Activated naive CD4-positive, alpha-beta T cell (primary cell): Measurements from ENCODE around the gene FLT3LG.
A peak's percentile ranks its signal among the peaks of the same experiment; 100 is the strongest.
"Not testable (repeated sequence)": the region's sequence is repeated elsewhere in the genome, so short reads cannot be mapped to it uniquely, and the experiment has no call there.

Experiments used
- DNase-seq, 4 experiments: peaks; one replicate each; lab custom pipeline; 2025; lab: John Stamatoyannopoulos, UW

FLT3LG gene

DNA sequence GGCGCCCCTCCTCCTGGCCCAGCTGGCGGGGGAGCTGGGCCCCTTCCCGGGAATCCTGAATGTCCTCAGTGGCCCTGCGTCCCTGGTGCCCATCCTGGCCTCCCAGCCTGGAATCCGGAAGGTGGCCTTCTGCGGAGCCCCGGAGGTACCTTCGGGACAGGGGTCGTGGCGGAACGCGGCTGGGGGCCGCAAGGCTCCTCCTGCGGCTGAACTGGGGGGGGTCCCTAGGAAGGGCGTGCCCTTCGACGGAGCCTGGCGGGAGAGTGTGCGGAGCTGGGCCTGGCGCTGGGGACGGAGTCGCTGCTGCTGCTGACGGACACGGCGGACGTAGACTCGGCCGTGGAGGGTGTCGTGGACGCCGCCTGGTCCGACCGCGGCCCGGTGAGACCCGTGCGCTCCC is 12.4 kb upstream of the FLT3LG start:
- DNase-seq: no peak

DNA sequence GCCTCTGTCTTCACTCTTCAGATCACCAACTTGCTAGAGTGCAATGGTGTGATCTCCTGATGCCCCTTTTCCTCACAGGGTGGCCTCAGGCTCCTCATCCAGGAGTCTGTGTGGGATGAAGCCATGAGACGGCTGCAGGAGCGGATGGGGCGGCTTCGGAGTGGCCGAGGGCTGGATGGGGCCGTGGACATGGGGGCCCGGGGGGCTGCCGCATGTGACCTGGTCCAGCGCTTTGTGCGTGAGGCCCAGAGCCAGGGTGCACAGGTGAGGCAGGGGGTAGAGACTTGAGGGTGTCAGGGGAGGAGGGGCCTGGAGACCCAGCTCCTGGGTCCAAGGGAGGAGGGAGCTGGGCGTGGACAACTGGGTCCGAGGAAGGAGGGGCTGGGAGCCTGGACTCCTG is 11.5 kb upstream of the FLT3LG start:
- DNase-seq: no peak

DNA sequence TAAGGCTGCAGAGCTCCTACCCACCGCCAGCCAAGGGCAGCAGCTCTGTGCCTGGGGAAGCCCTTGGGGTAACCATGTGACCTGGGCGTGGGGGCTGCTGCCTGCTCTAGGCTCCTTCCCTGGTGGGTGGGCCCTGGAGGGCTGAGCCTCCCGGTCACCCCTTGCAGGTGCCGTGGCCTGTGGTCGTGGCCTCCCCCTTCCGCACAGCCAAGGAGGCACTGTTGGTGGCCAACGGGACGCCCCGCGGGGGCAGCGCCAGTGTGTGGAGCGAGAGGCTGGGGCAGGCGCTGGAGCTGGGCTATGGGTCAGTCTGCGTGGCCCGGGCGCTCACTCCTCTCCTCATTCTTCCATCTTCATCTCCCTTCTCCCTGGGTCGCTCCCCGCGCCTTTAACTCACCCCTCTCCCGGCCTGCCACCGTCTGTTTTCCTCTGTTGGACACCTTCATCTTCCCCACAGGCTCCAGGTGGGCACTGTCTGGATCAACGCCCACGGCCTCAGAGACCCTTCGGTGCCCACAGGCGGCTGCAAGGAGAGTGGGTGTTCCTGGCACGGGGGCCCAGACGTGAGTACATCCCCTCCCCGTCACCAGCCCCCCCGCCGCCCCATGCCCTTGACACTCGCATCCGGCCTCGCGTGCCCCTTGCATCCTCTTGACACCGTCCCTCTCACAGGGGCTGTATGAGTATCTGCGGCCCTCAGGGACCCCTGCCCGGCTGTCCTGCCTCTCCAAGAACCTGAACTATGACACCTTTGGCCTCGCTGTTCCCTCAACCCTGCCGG is 9.9 kb upstream of the FLT3LG start:
- DNase-seq: no peak

DNA sequence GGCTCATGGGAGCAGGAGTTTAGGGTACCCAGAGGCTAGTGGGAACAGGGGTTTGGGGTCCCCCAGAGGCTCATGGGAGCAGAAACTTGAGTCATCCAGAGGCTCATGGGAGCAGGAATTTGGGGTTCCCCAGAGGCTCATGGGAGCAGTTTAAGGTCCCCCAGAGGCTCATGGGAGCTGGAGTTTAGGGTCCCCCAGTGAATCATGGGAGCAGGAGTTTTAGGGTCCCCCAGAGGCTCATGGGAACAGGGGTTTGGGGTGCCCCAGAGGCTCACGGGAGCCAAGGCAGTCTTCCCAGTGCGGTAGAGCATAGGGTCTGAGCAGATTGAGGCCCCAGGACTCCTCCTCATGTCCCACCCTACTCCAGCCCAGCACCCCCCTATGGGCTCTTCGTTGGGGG is 8.6 kb upstream of the FLT3LG start:
- DNase-seq: no peak

DNA sequence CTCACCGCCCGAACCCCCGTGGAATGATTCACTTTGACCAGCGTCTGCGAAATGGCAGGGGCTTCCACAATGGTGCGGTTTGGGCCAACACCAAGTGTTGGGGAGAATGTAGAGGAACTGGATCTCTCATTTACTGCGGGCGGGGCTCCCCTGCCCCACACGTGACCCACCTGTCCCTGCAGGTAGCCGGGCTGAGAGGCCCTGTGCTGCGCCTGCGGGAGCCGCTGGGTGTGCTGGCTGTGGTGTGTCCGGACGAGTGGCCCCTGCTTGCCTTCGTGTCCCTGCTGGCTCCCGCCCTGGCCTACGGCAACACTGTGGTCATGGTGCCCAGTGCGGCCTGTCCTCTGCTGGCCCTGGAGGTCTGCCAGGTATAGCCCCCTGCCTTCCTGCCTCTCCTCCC is 5.8 kb upstream of the FLT3LG start:
- no peak for DNase-seq

DNA sequence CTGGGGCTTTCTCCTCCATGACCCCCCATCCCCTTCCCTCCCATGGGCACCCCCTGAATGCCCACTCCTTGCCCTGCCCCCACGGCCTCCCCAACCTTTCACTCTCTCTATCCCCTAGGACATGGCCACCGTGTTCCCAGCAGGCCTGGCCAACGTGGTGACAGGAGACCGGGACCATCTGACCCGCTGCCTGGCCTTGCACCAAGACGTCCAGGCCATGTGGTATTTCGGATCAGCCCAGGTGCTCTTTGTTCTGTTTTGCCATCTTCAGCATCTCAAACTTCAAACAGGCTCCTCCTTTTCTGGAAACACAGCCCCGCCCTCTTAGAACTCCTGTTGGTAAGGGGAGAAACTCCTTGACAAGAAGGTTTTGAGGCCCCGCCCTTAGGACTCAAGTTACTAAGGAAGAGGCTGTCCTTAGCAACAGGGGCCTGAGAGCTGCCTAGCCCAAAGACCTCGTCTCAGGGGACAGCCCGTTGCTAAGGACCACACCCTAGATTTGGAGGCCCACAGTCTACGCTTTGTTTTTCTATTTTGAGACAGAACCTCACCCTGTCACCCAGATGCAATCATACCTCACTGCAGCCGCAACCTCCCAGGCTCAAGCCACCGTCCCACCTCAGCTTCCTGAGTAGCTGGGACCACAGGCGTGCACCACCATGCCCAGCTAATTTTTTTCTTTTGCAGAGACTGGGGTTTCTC is 5.1 kb upstream of the FLT3LG start:
- peak in 2 of 4 experiments; percentile 56 to 80 for DNase-seq

DNA sequence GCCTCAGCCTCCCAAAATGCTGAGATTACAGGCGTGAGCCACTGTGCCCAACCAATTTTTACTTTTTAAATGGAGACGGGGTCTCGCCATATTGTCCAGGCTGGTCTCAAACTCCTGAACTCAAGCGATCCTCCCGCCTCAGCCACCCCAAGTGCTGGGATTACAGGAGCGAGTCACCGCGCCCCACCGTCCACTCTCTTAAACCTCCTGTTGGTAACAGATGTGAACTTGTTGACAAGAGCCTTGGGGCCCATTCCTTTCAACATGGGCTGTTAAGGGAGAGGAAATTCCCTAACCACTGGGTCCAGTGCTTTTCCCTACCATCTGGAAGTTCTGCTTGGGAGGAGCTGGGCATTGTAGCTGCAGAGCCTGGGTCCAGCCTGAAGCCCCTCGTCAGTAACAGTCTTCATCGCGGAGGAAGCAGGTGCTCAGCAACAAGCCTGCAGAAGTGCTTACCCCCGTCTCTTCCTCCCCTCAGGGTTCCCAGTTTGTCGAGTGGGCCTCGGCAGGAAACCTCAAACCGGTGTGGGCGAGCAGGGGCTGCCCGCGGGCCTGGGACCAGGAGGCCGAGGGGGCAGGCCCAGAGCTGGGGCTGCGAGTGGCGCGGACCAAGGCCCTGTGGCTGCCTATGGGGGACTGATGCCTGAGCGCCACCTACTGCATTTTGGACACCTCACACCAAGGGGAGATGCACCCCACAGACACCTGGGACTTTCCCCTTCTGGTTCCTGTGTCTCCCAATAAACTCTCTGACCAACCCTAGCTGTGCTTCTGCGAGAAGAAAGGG is 4.0 kb upstream of the FLT3LG start:
- DNase-seq: peak in 2 of 4 experiments; percentile 25 to 45

DNA sequence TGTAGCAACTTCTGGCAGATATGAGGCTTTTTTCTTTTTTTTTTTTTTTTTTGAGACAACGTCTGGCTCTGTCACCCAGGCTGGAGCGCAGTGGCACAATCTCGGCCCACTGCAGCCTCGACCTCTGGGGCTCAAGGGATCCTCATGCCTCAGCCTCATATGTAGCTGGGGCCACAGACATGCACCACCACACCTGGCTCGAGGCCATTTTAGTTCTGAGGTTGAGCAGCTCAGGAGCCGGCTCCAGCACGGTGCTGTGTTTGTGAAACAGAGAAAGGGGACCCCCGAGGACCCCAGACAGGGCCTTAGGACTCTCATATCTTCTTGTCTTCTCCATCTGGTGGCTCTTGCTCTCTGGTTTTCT is 3.4 kb upstream of the FLT3LG start:
- DNase-seq: no peak

DNA sequence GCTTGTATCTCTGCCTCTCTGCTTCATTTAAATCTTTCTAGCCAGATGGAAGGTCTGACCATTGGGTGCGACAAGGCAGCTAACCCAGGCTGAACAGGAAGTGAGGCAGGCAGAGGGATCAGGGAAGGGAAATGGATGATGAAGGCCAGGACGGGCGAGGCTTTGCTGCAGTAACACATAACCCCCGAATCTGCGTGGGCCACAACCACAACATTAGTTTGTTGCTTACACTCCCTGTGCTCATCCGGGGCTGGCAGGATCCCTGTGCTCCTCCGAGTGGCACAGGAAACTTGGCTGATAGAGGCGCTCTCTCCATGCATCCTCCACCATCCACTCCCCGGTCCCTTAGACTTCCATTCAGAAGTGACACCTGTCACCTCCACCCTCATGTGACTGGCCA is 1.1 kb upstream of the FLT3LG start:
- DNase-seq: no peak

DNA sequence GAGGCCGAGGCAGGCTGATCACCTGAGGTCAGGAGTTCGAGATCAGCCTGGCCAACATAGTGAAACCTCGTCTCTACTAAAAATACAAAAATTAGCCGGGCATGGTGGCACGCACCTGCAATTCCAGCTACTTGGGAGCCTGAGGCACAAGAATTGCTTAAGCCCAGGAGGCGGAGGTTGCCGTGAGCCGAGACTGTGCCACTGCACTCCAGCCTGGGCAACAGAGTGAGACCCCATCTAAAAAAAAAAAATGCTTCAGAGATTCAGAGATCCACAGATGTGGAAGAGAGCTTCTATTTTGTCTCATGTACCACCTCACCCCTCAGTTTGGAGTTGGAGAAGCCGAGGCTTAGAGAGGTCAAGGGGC is 531 bp upstream of the FLT3LG start:
- not testable (repeated sequence) for DNase-seq

DNA sequence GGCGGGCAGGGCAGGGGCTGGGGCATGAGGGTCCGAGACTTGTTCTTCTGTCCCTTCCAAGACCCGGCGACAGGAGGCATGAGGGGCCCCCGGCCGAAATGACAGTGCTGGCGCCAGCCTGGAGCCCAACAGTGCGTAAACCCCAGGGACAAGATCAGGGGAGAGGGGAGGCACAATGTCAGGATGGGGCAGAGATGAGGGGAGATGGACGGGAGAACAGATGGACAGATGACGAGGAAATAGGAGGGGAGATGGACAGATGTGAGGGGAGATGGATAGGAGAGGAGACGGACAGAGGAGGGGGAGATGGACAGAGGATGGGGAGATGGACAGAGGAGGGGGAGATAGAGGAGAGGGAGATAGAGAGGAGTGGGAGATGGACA is 518 bp downstream of the FLT3LG start:
- DNase-seq: no peak

DNA sequence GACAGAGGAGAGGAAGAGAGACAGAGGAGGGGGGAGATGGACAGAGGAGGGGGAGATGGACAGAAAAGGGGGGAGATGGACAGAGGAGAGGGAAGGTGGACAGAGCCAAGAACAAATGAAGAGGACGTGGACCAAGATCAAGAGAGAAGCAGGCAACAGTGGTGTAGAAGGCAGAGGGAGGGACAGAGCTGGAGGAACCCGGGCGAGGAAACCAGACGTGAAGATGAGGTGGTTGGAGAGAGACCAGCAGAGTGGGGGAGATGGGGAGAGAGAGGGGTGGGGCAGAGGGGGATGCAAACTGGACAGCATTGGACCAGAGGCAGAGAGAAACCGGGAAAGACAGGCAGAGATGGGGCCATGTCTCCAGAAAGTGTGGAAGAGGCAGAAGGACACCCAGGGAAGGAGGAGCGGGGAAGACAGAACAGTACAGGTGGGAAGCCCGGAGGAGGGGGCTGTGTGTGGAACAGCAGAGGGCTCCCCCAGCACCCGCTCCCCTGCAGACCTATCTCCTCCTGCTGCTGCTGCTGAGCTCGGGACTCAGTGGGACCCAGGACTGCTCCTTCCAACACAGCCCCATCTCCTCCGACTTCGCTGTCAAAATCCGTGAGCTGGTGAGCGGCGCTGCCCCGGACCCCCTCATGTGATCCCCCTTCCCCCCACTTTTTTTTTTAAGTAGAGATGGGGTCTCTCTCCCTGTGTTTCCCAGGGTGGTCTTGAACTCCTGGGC is 1.3 kb downstream of the FLT3LG start:
- DNase-seq: no peak

DNA sequence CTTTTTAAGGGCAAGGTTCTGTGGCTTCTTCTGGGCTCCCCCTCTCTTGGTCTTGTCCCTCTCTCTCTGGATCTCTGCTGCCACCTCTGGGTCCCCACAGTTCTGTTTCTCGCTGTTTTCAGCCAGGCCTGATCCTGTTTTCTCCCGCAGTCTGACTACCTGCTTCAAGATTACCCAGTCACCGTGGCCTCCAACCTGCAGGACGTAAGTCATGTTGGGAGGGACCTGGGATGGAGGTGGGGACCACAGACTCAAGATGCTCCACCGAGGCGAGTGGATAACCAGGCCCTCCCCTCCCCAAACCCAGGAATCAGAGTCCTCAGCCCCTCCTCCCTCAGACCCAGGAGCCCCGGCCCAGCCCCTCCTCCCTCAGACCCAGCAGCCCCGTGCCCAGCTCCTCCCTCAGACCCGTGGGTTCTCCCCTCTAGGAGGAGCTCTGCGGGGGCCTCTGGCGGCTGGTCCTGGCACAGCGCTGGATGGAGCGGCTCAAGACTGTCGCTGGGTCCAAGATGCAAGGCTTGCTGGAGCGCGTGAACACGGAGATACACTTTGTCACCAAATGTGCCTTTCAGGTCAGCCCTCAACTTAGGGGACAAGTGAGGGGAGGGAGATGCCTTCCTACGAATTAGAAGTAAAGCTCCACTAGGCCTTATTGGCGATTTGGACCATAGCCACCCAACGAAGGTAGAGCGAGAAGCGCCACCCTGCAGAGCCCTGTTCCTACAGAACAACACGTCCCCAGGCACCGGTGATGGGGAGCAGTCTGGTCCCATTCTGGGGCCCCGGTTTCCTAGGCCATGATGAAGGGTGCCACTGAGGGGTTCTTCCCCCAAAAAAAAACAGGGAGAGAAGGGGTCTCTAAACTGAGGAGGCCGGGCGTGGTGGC is 2.2 kb downstream of the FLT3LG start:
- peak in 3 of 4 experiments; percentile 32 to 61 (median 36) for DNase-seq

DNA sequence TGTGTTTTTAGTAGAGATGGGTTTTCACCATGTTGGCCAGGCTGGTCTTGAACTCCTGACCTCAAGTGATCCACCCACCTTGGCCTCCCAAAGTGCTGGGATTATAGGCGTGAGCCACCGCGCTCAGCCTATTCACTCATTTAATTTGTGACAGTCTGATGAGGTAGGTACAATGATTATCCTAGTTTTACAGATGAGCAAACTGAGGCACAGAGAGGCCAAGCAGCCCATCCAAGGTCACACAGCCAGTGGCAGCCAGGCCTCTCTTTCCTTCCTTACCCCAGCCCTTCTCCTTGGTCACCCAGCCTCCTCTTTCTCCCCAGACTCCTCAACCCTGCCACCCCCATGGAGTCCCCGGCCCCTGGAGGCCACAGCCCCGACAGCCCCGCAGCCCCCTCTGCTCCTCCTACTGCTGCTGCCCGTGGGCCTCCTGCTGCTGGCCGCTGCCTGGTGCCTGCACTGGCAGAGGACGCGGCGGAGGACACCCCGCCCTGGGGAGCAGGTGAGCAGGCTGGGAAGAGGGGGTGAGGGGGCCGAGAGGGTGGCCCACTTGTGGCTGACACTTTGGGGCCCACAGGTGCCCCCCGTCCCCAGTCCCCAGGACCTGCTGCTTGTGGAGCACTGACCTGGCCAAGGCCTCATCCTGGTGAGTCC is 6.1 kb downstream of the FLT3LG start:
- DNase-seq: no peak

DNA sequence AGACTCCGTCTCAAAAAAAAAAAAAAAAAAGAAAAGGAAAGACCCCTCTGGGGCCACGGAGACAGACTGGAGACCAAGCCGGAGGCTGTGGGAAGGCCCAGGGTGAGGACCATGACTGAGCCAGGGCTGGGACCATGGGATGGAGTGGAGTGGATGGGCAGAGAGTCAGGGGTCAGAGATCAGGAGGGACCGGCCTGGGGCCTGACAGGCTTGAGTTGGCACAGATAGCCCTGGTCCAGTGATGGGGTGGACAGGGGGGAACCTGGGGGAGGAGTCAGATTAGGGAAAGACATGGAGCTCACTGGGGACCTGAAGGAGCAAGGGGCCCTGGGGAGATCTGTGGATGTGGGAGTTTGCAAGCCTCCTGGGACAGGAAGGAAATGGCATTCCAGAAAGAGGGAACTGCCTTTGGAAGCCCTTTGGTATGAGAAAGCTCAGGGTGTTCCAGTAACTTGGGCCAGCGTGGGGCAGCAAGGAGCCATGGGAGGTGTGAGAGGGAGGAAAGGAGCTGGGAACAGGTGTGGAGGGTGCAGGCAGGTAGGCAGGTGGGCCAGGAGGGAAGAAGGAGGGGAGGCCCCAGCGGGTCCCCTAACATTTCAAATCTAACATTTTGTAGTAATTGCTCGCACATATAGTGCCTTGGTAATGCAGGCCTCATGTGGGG is 7.1 kb downstream of the FLT3LG start:
- no peak for DNase-seq

DNA sequence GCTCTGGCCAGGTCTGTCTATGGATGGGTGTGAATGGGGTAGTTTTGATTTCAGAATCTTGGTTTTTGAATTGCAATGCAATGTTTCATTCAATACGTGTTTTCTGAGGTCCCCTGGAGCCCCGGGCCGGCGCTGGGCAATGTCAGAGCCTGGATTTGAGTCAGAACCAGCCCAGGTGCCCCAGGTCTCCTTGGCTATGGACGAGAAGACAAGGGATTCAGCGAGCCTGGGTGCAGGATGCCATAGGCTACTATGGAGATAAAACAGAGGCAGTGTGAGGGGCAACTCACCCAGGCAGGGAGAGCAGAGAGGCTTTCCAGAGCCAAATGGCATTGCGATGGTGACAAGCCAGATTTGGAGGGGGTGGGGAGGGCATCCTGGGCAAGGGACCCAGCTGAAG is 12.2 kb downstream of the FLT3LG start:
- no peak for DNase-seq

DNA sequence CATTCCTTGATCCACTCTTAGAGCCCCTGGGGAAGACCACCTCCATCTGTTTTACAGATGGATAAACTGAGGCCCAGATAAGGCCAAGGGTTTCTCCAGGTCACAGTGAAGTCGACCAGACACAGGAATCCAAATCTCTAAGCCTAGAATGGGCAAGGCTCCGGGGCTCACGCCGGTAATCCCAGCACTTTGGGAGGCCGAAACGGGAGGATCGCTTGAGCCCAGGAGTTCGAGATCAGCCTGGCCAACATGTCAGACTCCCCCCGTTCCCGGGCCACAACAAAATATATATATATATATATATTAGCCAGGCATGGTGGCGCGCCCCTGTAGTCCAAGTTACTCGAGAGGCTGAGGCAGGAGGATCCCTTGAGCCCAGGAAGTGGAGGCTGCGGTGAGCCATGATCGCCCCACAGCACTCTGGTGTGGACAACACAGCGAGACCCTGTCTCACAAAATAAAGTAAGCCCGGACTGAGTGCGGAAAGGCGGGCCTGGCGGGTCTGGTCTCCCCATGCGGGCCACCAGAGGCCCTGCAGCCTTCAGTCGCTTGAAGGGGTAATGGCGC is 12.8 kb downstream of the FLT3LG start:
- DNase-seq: no peak

DNA sequence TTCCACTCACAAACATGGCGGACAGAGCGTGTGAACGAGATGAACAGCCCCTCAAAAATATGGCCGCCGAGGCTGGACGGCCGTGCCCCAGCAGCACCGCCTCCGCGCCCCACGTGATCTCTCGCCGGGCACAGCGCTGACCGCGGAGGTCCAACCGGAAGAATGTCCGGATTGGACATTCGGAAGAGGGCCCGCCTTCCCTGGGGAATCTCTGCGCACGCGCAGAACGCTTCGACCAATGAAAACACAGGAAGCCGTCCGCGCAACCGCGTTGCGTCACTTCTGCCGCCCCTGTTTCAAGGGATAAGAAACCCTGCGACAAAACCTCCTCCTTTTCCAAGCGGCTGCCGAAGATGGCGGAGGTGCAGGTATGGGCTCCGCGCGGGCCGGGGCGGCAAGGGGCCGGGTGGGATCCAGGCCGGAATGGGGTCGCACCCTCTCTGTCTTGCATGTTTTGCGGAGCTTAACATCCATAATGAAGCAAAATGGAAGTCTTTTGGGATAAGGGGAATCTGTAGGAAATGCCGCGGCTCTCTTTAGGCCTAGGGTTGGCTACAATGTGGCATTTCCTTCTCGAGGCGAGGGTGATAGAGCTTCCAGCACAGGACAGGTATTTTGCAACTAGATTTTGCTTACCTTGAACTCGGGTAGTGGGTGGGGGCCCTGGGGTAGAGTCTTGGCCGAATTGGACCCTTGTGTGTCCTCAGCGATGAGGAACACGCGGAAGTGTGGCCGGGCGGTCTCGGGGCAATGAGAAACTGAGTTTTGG is 13.4 kb downstream of the FLT3LG start, which contains the start of gene RPL13A:
TSS of gene RPL13A (plus strand) at position 332 of the 769 bp plus-strand sequence. CDS start at position 354, 22 bp downstream.
- peak; percentile 99 for DNase-seq
